Measurements from ENCODE around the gene MMP13. TPM values are rescaled to one million over a fixed set of nuclear protein-coding genes. Genes with fewer than 3 reads are reported as not detected.

The MMP13 gene
- total and polyA plus RNA-seq, 2 donors (not counting 3 experiments of a cell fraction or from before 2014, with no cell fraction given): not detected

GRCh38 chr11:102929166-102929565 lies 26.4 kb downstream of the MMP13 start:
- TF ChIP-seq GATA2 (IDR thresholded peaks at IDR 0.05; ENCODE audit: insufficient read depth, insufficient read length, low read depth, low read length): no peak
- no peak for TF ChIP-seq POLR2A (IDR thresholded peaks at IDR 0.05; ENCODE audit: low read depth, low read length)
- Histone ChIP-seq H3K27me3 (ENCODE audit: control insufficient read depth in 2 of 2, insufficient read depth in 2 of 2, low read length in 2 of 2) (peaks cover 2 to 5% of the 10 kb centered on the region in 2 experiments), H3K27ac (ENCODE audit: insufficient read depth, low read depth, low read length) (no peak overlapping the region), H4K20me1 (replicated peaks; ENCODE audit: control insufficient read depth, extremely low read depth, insufficient read depth, low read length) (no peaks in the 10 kb centered on the region), H3K9me1 (replicated peaks; ENCODE audit: control insufficient read depth, extremely low read depth, insufficient read depth, low read length) (no peaks in the 10 kb centered on the region), H3K9me3 (replicated peaks; ENCODE audit: control insufficient read depth, insufficient read depth, low read length) (no peaks in the 10 kb centered on the region), H3K79me2 (ENCODE audit: control insufficient read depth, insufficient read depth, low read length) (no peaks in the 10 kb centered on the region), H3K4me1 (ENCODE audit: control insufficient read depth, extremely low read depth, insufficient read depth, low read length) (no peaks in the 10 kb centered on the region), H3K36me3 (ENCODE audit: control insufficient read depth in 2 of 2, extremely low read depth in 1 of 2, insufficient read depth in 2 of 2, low read length in 2 of 2) (no peaks in the 10 kb centered on the region), H3K9ac (replicated peaks; ENCODE audit: extremely low read depth, insufficient read depth, low read length) (no peak overlapping the region), H3K4me2 (ENCODE audit: insufficient read depth, low read length) (no peak overlapping the region), H3K4me3 (replicated peaks in 1 of 3; ENCODE audit: insufficient read depth in 1 of 3, low read depth in 1 of 3, low read length in 3 of 3) (no peak overlapping the region), H2AFZ (ENCODE audit: low read depth, low read length) (no peak overlapping the region)
- dilution Hi-C loops (cut with MboI; ENCODE audit: extremely low pct_ligation_motif_present, low sequenced_read_pairs): no loop called here
- BruUV-seq (replicated peaks): no TSS peak
- POLR2A ChIA-PET: no interaction called here
- CTCF ChIA-PET: interaction anchor here (0.8 to 1.5 kb wide), 3 partner anchors 12 to 114 kb away, joined by 3 to 9 read pairs (median 5); no protein-coding TSS in a partner anchor
- no peak for DNase-seq (ENCODE audit: low read depth, low spot score)
- intact Hi-C loops (cut with micrococcal nuclease): no loop called here
- FAIRE-seq: no peak

DNA sequence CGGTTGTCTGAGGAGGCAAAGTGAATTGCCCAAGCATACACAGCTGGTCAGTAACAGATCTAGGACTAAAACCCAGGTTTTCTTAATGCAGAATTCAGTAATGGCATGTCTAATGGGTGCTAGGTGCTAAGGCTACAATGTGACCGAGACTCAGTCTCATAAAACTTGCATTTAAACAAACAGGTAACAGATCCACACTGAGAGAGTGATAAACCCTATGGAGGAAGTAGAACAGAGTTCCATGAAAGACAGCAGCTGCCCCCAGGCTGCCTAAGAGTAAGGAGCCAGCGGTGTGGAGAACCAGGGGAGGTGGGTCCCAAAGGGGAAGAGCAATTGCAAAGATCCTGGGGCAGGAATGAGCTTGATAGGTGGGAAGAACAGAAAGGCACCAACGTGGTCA lies 27.3 kb downstream of the MMP13 start:
- dilution Hi-C loops (cut with MboI; ENCODE audit: extremely low pct_ligation_motif_present, low sequenced_read_pairs) (no loop called here), intact Hi-C loops (cut with micrococcal nuclease) (no loop called here)
- Histone ChIP-seq H3K36me3 (ENCODE audit: control insufficient read depth in 2 of 2, extremely low read depth in 1 of 2, insufficient read depth in 2 of 2, low read length in 2 of 2) (no peaks in the 10 kb centered on the region), H3K79me2 (ENCODE audit: control insufficient read depth, insufficient read depth, low read length) (no peaks in the 10 kb centered on the region), H4K20me1 (replicated peaks; ENCODE audit: control insufficient read depth, extremely low read depth, insufficient read depth, low read length) (no peaks in the 10 kb centered on the region), H3K4me1 (ENCODE audit: control insufficient read depth, extremely low read depth, insufficient read depth, low read length) (no peaks in the 10 kb centered on the region), H3K9me3 (replicated peaks; ENCODE audit: control insufficient read depth, insufficient read depth, low read length) (no peaks in the 10 kb centered on the region), H3K9me1 (replicated peaks; ENCODE audit: control insufficient read depth, extremely low read depth, insufficient read depth, low read length) (no peaks in the 10 kb centered on the region), H2AFZ (ENCODE audit: low read depth, low read length) (no peak overlapping the region), H3K4me3 (replicated peaks in 1 of 3; ENCODE audit: insufficient read depth in 1 of 3, low read depth in 1 of 3, low read length in 3 of 3) (no peak overlapping the region), H3K27ac (ENCODE audit: insufficient read depth, low read depth, low read length) (no peak overlapping the region), H3K27me3 (ENCODE audit: control insufficient read depth in 2 of 2, insufficient read depth in 2 of 2, low read length in 2 of 2) (peaks cover 2 to 5% of the 10 kb centered on the region in 2 experiments), H3K9ac (replicated peaks; ENCODE audit: extremely low read depth, insufficient read depth, low read length) (no peak overlapping the region), H3K4me2 (ENCODE audit: insufficient read depth, low read length) (no peak overlapping the region)
- no peak for DNase-seq (ENCODE audit: low read depth, low spot score)
- ChIA-PET CTCF (interaction anchor here (5.2 kb wide), 1 partner anchor 13 kb away, joined by 31 read pairs; no protein-coding TSS in a partner anchor), POLR2A (no interaction called here)
- TF ChIP-seq, protein P1, sequence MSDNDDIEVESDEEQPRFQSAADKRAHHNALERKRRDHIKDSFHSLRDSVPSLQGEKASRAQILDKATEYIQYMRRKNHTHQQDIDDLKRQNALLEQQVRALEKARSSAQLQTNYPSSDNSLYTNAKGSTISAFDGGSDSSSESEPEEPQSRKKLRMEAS (IDR thresholded peaks at IDR 0.05; ENCODE audit: insufficient read depth, insufficient read length): no peak
- TF ChIP-seq POLR2AphosphoS5 (IDR thresholded peaks at IDR 0.05; ENCODE audit: insufficient read depth, low read depth, low read length) (no peak), JUN (IDR thresholded peaks at IDR 0.05; ENCODE audit: borderline replicate concordance, insufficient read depth, insufficient read length, low read depth) (no peak), CTCF (IDR thresholded peaks at IDR 0.05; ENCODE audit: extremely low read depth in 1 of 2, insufficient read depth in 1 of 2, low read depth in 1 of 2, low read length in 2 of 2) (no peak), POLR2A (IDR thresholded peaks at IDR 0.05; ENCODE audit: low read depth, low read length) (no peak), GATA2 (IDR thresholded peaks at IDR 0.05; ENCODE audit: insufficient read depth, insufficient read length, low read depth, low read length) (no peak), FOS (IDR thresholded peaks at IDR 0.05; ENCODE audit: borderline replicate concordance, insufficient read depth, low read length) (no peak), EZH2 (IDR thresholded peaks at IDR 0.05; ENCODE audit: borderline replicate concordance, low read depth, low read length, severe bottlenecking) (no peak), MYC (IDR thresholded peaks at IDR 0.05; ENCODE audit: low read depth, low read length) (no peak)
- FAIRE-seq: no peak
- BruUV-seq (replicated peaks): no TSS peak

Data from endothelial cell of umbilical vein (primary cell).